ENCODE data around the gene TCF21. TPM values are rescaled to one million over a fixed set of nuclear protein-coding genes. Genes with fewer than 3 reads are reported as not detected.

TCF21 gene
- total RNA-seq, 1 experiment from 2014 or later = not detected

DNA sequence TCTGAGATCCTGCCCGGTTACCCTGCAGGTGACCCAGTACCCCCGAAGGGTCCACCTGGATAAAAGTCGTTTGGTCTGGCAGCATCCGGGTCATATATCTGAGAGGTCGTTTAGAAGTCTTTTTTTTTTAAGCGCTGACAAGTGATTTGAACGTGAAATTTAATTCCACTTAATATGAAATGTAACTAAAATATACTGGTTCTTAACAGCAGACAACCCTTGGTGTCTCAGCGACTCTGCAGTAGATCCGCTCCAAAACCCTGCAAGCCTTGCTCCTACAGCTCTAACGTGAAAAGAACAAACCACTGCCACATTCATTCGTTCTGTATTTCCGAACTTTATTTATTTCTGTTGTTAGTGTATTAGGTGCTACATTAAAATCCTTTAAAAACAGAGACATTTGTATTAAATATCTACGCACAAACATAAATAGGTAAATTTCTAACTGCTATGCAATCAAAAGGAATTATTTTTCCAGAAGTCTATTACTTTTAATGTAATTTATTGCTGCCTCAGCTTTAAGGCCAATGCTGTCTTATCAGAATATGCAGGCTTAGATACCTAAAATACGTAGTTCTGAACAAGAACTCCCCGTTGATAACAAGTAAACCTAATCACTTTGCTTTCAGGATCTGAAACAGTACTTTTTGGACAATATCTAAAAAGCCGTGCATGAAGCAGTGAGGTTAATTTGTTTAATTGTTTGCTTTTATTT lies 33.5 kb upstream of the TCF21 start:
- Histone ChIP-seq H3K4me1 (ENCODE audit: insufficient read depth, low read length, poor library complexity, severe bottlenecking) (no peaks in the 10 kb centered on the region), H3K27ac (ENCODE audit: low read depth, low read length, poor library complexity, severe bottlenecking) (no peak overlapping the region), H3K27me3 (replicated peaks; ENCODE audit: insufficient read depth, low read depth, low read length, poor library complexity) (peaks cover 77% of the 10 kb centered on the region), H3K9me3 (ENCODE audit: low read depth, low read length, poor library complexity, severe bottlenecking) (no peaks in the 10 kb centered on the region), H3K4me3 (ENCODE audit: low read depth, low read length, poor library complexity, severe bottlenecking) (no peak overlapping the region), H3K36me3 (ENCODE audit: insufficient read depth, low read length, poor library complexity, severe bottlenecking) (no peaks in the 10 kb centered on the region)
- POLR2A ChIA-PET (ENCODE audit: low non-redundant PET) = no interaction called here
- intact Hi-C loops (cut with micrococcal nuclease; ENCODE audit: unreplicated experiment) = no loop called here
- TF ChIP-seq, protein P1, sequence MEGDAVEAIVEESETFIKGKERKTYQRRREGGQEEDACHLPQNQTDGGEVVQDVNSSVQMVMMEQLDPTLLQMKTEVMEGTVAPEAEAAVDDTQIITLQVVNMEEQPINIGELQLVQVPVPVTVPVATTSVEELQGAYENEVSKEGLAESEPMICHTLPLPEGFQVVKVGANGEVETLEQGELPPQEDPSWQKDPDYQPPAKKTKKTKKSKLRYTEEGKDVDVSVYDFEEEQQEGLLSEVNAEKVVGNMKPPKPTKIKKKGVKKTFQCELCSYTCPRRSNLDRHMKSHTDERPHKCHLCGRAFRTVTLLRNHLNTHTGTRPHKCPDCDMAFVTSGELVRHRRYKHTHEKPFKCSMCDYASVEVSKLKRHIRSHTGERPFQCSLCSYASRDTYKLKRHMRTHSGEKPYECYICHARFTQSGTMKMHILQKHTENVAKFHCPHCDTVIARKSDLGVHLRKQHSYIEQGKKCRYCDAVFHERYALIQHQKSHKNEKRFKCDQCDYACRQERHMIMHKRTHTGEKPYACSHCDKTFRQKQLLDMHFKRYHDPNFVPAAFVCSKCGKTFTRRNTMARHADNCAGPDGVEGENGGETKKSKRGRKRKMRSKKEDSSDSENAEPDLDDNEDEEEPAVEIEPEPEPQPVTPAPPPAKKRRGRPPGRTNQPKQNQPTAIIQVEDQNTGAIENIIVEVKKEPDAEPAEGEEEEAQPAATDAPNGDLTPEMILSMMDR (conservative IDR thresholded peaks at IDR 0.05; ENCODE audit: low read depth, low read length) = no peak
- no peak for TF ChIP-seq EZH2 (IDR thresholded peaks at IDR 0.05; ENCODE audit: borderline replicate concordance, low read depth, low read length, poor library complexity, severe bottlenecking)
- no TSS peak for BruUV-seq (replicated peaks)
- no peak for DNase-seq (ENCODE audit: low spot score)
- CTCF ChIA-PET = no interaction called here

DNA sequence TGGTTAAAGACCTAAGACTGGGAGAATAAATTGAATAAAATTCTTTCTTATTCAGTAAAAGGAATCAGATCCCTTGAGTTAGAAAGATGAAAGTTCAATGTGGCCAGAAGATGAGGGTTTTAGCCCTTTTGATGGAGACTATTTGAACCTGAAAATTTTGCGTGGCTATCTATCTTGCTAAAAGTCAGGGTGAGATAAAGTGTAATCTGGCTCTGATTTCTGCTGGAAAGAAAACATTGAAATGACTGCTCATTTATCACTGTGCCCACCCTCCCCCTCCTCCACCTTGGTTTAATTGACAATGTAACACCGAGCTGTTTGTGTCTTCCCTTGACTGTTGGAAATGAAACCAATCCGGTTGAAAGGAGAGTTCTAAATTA lies 32.9 kb upstream of the TCF21 start:
- TF ChIP-seq, protein P1 (conservative IDR thresholded peaks at IDR 0.05; ENCODE audit: low read depth, low read length) = no peak
- no peak for TF ChIP-seq EZH2 (IDR thresholded peaks at IDR 0.05; ENCODE audit: borderline replicate concordance, low read depth, low read length, poor library complexity, severe bottlenecking)
- DNase-seq (ENCODE audit: low spot score) = no peak
- Histone ChIP-seq H3K27ac (ENCODE audit: low read depth, low read length, poor library complexity, severe bottlenecking) (no peak overlapping the region), H3K4me3 (ENCODE audit: low read depth, low read length, poor library complexity, severe bottlenecking) (no peak overlapping the region), H3K9me3 (ENCODE audit: low read depth, low read length, poor library complexity, severe bottlenecking) (no peaks in the 10 kb centered on the region), H3K27me3 (replicated peaks; ENCODE audit: insufficient read depth, low read depth, low read length, poor library complexity) (peaks cover 75% of the 10 kb centered on the region), H3K36me3 (ENCODE audit: insufficient read depth, low read length, poor library complexity, severe bottlenecking) (no peaks in the 10 kb centered on the region), H3K4me1 (ENCODE audit: insufficient read depth, low read length, poor library complexity, severe bottlenecking) (no peaks in the 10 kb centered on the region)
- ChIA-PET CTCF (no interaction called here), POLR2A (ENCODE audit: low non-redundant PET) (no interaction called here)
- intact Hi-C loops (cut with micrococcal nuclease; ENCODE audit: unreplicated experiment) = no loop called here
- BruUV-seq (replicated peaks) = no TSS peak

DNA sequence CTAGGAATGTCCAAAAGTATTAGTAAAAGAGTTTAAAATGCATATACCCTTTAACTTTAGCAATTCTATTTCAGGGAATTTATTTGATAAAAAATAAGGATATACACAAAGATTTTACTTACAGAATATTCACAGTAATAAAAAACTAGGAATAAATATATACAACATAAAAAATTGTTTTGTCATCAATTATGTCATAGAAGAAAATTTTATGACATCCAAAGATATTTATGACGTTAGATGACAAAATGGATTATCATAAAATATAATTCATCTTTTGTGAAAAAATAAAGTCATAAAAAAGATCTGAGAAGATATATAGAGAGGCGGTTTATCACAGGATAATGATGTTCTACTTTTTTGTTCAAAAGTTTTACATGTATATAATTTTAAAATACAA lies 32.0 kb upstream of the TCF21 start:
- no TSS peak for BruUV-seq (replicated peaks)
- intact Hi-C loops (cut with micrococcal nuclease; ENCODE audit: unreplicated experiment) = no loop called here

More for the DNA sequence above, 32.0 kb upstream of the TCF21 start:
- CTCF ChIA-PET = no interaction called here
- peaks cover 65% of the 10 kb centered on the region for H3K27me3 ChIP-seq (replicated peaks; ENCODE audit: insufficient read depth, low read depth, low read length, poor library complexity)
- no peak for DNase-seq (ENCODE audit: low spot score)
- POLR2A ChIA-PET (ENCODE audit: low non-redundant PET) = no interaction called here
- H3K4me1 ChIP-seq (ENCODE audit: insufficient read depth, low read length, poor library complexity, severe bottlenecking) = no peaks in the 10 kb centered on the region
- no peak overlapping the region for H3K27ac ChIP-seq (ENCODE audit: low read depth, low read length, poor library complexity, severe bottlenecking)
- H3K36me3 ChIP-seq (ENCODE audit: insufficient read depth, low read length, poor library complexity, severe bottlenecking) = no peaks in the 10 kb centered on the region
- H3K4me3 ChIP-seq (ENCODE audit: low read depth, low read length, poor library complexity, severe bottlenecking) = no peak overlapping the region
- TF ChIP-seq, protein P1 (conservative IDR thresholded peaks at IDR 0.05; ENCODE audit: low read depth, low read length) = no peak
- TF ChIP-seq EZH2 (IDR thresholded peaks at IDR 0.05; ENCODE audit: borderline replicate concordance, low read depth, low read length, poor library complexity, severe bottlenecking) = no peak
- no peaks in the 10 kb centered on the region for H3K9me3 ChIP-seq (ENCODE audit: low read depth, low read length, poor library complexity, severe bottlenecking)

All from A673 (cell line).